ENCODE results near the gene CLIP2.

CLIP2 gene

GRCh38 chr7:74275401-74275881 lies 13.8 kb upstream of the CLIP2 start:
- no peak overlapping the region for H3K27ac ChIP-seq (ENCODE audit: low read length)
- H3K36me3 ChIP-seq (ENCODE audit: insufficient read depth, low read length), result no peaks in the 10 kb centered on the region
- H3K4me2 ChIP-seq (ENCODE audit: insufficient read depth, low read length), result no peak overlapping the region
- H3K4me1 ChIP-seq (ENCODE audit: insufficient read depth, low read length), result no peaks in the 10 kb centered on the region
- H3K9ac ChIP-seq (ENCODE audit: low read depth, low read length), result no peak overlapping the region
- H3K79me2 ChIP-seq (ENCODE audit: insufficient read depth, low read length), result no peaks in the 10 kb centered on the region
- H3K4me3 ChIP-seq (ENCODE audit: low read depth in 1 of 2, low read length in 2 of 2), result no peak overlapping the region
- no peaks in the 10 kb centered on the region for H3K27me3 ChIP-seq (ENCODE audit: insufficient read depth, low read length, poor library complexity)
- ATAC-seq (ENCODE audit: insufficient read depth, low read depth) (peak; percentile 58), DNase-seq (peak; percentile 14)
- H2AFZ ChIP-seq (ENCODE audit: low read depth, low read length), result no peak overlapping the region
- no peaks in the 10 kb centered on the region for H3K9me3 ChIP-seq (ENCODE audit: insufficient read depth, low read length, severe bottlenecking)
- TF ChIP-seq, protein P1, sequence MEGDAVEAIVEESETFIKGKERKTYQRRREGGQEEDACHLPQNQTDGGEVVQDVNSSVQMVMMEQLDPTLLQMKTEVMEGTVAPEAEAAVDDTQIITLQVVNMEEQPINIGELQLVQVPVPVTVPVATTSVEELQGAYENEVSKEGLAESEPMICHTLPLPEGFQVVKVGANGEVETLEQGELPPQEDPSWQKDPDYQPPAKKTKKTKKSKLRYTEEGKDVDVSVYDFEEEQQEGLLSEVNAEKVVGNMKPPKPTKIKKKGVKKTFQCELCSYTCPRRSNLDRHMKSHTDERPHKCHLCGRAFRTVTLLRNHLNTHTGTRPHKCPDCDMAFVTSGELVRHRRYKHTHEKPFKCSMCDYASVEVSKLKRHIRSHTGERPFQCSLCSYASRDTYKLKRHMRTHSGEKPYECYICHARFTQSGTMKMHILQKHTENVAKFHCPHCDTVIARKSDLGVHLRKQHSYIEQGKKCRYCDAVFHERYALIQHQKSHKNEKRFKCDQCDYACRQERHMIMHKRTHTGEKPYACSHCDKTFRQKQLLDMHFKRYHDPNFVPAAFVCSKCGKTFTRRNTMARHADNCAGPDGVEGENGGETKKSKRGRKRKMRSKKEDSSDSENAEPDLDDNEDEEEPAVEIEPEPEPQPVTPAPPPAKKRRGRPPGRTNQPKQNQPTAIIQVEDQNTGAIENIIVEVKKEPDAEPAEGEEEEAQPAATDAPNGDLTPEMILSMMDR (IDR thresholded peaks at IDR 0.05; ENCODE audit: borderline replicate concordance, extremely low read depth, low read length, poor library complexity, severe bottlenecking), result peak; percentile 64
- TF ChIP-seq EZH2 (IDR thresholded peaks at IDR 0.05; ENCODE audit: borderline replicate concordance, low read depth, low read length, severe bottlenecking), result no peak
- H4K20me1 ChIP-seq (ENCODE audit: insufficient read depth, low read length), result no peaks in the 10 kb centered on the region

DNA sequence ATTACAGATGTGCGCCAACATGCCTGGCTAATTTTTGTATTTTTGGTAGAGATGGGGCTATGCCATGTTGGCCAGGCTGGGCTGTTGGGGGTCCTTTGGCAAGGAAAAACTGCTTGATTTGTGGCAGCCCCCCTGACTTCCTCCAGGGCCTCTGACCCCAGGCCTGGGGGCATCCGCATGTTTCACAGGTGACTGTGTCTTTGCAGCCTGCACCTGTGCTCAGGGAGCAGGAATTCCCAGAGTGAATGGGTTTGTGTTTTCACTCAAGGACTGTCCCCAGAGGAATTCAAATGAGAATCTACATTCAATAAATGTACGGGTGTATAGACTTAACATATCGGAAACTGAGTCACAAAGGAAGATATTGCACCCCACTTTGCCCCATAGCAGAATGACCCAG lies 11.6 kb upstream of the CLIP2 start:
- H4K20me1 ChIP-seq (ENCODE audit: insufficient read depth, low read length), result no peaks in the 10 kb centered on the region

DNA sequence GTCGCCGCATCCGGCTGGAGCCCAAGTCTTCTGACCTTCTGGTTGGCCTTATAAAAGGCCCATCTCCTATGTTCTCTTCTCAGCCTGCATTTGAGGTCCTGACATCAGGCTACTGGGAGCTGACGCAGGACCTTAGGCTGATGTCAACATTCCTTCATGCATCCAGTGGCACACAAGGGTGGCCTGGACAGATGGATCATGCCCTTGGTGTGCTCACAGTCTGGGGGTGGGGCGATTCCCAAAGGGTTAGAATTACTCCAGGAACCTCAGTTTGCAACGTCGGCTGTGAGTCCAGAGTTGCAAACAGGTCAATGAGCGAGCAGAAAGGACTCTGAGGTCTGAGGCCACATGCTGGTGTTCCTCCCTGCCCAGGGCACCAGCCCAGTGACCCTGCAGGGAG lies 8.2 kb upstream of the CLIP2 start:
- H3K9me3 ChIP-seq (ENCODE audit: insufficient read depth, low read length, severe bottlenecking), result no peaks in the 10 kb centered on the region
- DNase-seq (no peak), ATAC-seq (ENCODE audit: insufficient read depth, low read depth) (no peak)
- no peak overlapping the region for H3K4me3 ChIP-seq (ENCODE audit: low read depth in 1 of 2, low read length in 2 of 2)
- TF ChIP-seq, protein P1 (IDR thresholded peaks at IDR 0.05; ENCODE audit: borderline replicate concordance, extremely low read depth, low read length, poor library complexity, severe bottlenecking), result no peak
- TF ChIP-seq EZH2 (IDR thresholded peaks at IDR 0.05; ENCODE audit: borderline replicate concordance, low read depth, low read length, severe bottlenecking), result no peak
- H2AFZ ChIP-seq (ENCODE audit: low read depth, low read length), result no peak overlapping the region
- H3K79me2 ChIP-seq (ENCODE audit: insufficient read depth, low read length), result no peaks in the 10 kb centered on the region
- H3K9ac ChIP-seq (ENCODE audit: low read depth, low read length), result no peak overlapping the region
- H3K27me3 ChIP-seq (ENCODE audit: insufficient read depth, low read length, poor library complexity), result no peaks in the 10 kb centered on the region
- no peaks in the 10 kb centered on the region for H3K36me3 ChIP-seq (ENCODE audit: insufficient read depth, low read length)
- no peak overlapping the region for H3K27ac ChIP-seq (ENCODE audit: low read length)
- no peak overlapping the region for H3K4me2 ChIP-seq (ENCODE audit: insufficient read depth, low read length)
- no peaks in the 10 kb centered on the region for H3K4me1 ChIP-seq (ENCODE audit: insufficient read depth, low read length)
- H4K20me1 ChIP-seq (ENCODE audit: insufficient read depth, low read length), result no peaks in the 10 kb centered on the region

More for the DNA sequence above, 11.6 kb upstream of the CLIP2 start:
- TF ChIP-seq EZH2 (IDR thresholded peaks at IDR 0.05; ENCODE audit: borderline replicate concordance, low read depth, low read length, severe bottlenecking), result no peak
- TF ChIP-seq, protein P1 (IDR thresholded peaks at IDR 0.05; ENCODE audit: borderline replicate concordance, extremely low read depth, low read length, poor library complexity, severe bottlenecking), result no peak
- Histone ChIP-seq H3K27ac (ENCODE audit: low read length) (no peak overlapping the region), H3K4me1 (ENCODE audit: insufficient read depth, low read length) (no peaks in the 10 kb centered on the region), H3K4me2 (ENCODE audit: insufficient read depth, low read length) (no peak overlapping the region), H3K79me2 (ENCODE audit: insufficient read depth, low read length) (no peaks in the 10 kb centered on the region), H3K4me3 (ENCODE audit: low read depth in 1 of 2, low read length in 2 of 2) (no peak overlapping the region), H2AFZ (ENCODE audit: low read depth, low read length) (no peak overlapping the region), H3K9me3 (ENCODE audit: insufficient read depth, low read length, severe bottlenecking) (no peaks in the 10 kb centered on the region), H3K36me3 (ENCODE audit: insufficient read depth, low read length) (no peaks in the 10 kb centered on the region), H3K27me3 (ENCODE audit: insufficient read depth, low read length, poor library complexity) (no peaks in the 10 kb centered on the region), H3K9ac (ENCODE audit: low read depth, low read length) (no peak overlapping the region)
- ATAC-seq (ENCODE audit: insufficient read depth, low read depth), result no peak
- no peak for DNase-seq
